Transverse colon (tissue), 4 donors: ENCODE data around the gene CHTF18.

Experiments
- CTCF ChIP-seq, 5 experiments: fragments of 200-600 bp in 3 of 5; fragments of 450-650 bp in 2 of 5; sonication (generic) in 3 of 5; IDR thresholded peaks; 1 replicate in 2 of 5; 2 replicates in 3 of 5; pipeline ENCODE4 v1.5.1; 2016 to 2017; ENCODE audit warnings: antibody characterized with exemption in 5 of 5, inconsistent platforms in 3 of 5, mild to moderate bottlenecking in 2 of 5, moderate library complexity in 1 of 5
- POLR2AphosphoS5 ChIP-seq, 3 donors: sonication (generic); formaldehyde crosslinking; IDR thresholded peaks; one replicate each; pipeline ENCODE4 v1.6.1; 2016; ENCODE audit warnings: antibody characterized with exemption in 3 of 3

- no peak for TF ChIP-seq POLR2AphosphoS5 (IDR thresholded peaks at IDR 0.05)
- TF ChIP-seq CTCF (IDR thresholded peaks at IDR 0.05) = no peak
Measured at GRCh38 chr16:769184-769784, 19.1 kb upstream of the CHTF18 start.
